DOHH2 (cell line): ENCODE measurements around the gene NAPEPLD.

ENCODE experiments used
- EZH2phosphoT487 ChIP-seq: fragments of 200-600 bp; sonication (generic); IDR thresholded peaks from 2 replicates; pipeline ENCODE4 v1.6.1; 2017; ENCODE audit warnings: borderline replicate concordance, mild to moderate bottlenecking, antibody characterized with exemption, low read length, moderate library complexity, mixed read lengths
- TF ChIP-seq, protein P1 (sequence below): fragments of 200-600 bp; sonication (generic); IDR thresholded peaks from one replicate; pipeline ENCODE4 v1.5.1; 2014; ENCODE audit warnings: antibody characterized with exemption, mild to moderate bottlenecking, low read depth, low read length; ENCODE audit not compliant: poor library complexity, severe bottlenecking

DNA sequence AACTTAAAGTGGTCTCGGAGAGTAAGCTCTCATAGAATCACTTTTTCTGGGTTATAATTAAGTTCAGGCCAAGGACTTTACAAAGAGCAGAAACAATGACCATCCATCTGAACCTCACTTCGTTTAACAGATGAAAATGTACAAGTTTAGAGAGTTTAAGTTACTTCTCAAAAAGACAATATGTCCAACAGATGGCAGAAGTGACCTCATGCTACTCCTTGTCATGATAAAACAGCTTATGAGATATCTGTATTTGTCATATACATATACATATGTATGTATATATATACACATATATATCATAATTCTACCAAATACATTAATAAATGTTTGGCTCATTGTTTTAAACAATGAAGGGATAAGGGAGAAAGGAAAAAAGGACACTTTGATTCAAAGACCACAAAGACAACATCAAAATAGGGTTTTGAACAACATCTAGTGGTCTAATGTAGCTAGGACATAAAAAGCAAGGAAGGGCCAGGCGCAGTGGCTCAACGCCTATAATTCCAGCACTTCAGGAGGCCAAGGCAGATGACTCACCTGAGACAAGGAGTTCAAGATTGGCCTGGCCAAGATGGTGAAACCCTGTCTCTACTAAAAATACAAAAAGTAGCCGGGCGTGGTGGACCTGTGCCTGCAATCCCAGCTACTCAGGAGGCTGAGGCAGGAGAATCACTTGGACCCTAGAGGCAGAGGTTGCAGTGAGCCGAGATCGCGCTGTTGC lies 17.8 kb downstream of the NAPEPLD start:
- TF ChIP-seq, protein P1, sequence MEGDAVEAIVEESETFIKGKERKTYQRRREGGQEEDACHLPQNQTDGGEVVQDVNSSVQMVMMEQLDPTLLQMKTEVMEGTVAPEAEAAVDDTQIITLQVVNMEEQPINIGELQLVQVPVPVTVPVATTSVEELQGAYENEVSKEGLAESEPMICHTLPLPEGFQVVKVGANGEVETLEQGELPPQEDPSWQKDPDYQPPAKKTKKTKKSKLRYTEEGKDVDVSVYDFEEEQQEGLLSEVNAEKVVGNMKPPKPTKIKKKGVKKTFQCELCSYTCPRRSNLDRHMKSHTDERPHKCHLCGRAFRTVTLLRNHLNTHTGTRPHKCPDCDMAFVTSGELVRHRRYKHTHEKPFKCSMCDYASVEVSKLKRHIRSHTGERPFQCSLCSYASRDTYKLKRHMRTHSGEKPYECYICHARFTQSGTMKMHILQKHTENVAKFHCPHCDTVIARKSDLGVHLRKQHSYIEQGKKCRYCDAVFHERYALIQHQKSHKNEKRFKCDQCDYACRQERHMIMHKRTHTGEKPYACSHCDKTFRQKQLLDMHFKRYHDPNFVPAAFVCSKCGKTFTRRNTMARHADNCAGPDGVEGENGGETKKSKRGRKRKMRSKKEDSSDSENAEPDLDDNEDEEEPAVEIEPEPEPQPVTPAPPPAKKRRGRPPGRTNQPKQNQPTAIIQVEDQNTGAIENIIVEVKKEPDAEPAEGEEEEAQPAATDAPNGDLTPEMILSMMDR: no peak
- TF ChIP-seq EZH2phosphoT487: no peak
